Heart right ventricle (tissue), 16 donors: ENCODE data around the gene SLC31A1. TPM values are rescaled to one million over a fixed set of nuclear protein-coding genes. Genes with fewer than 3 reads are reported as not detected.

Experiments
- ATAC-seq, 8 donors: fragments of 200-7000 bp; cut with Tn5 transposase; one replicate each; pipeline ENCODE4 v1.9.1; 2020; ENCODE audit warnings: mild to moderate bottlenecking in 8 of 8, moderate library complexity in 8 of 8, moderate number of reproducible peaks in 1 of 8
- DNase-seq, 2 donors: peaks; one replicate each; pipeline ENCODE4 v3.0.0-alpha.2; 2020
- H3K27ac ChIP-seq, 10 donors: fragments of 200-600 bp; sonication (generic) in 2 of 10; one replicate each; pipeline versions ENCODE4 v1.5.0 to v1.8.0; 2020 to 2022; ENCODE audit warnings: mild to moderate bottlenecking in 3 of 10
- H3K27me3 ChIP-seq, 7 donors: fragments of 200-600 bp; one replicate each; pipeline ENCODE4 v1.8.0; 2021 to 2022; ENCODE audit warnings: mild to moderate bottlenecking in 2 of 7
- H3K36me3 ChIP-seq, 9 donors: fragments of 200-600 bp; sonication (generic) in 1 of 9; one replicate each; pipeline versions ENCODE4 v1.5.0 to v1.8.0; 2020 to 2022; ENCODE audit warnings: mild to moderate bottlenecking in 2 of 9
- H3K4me1 ChIP-seq, 9 donors: fragments of 200-600 bp; sonication (generic) in 1 of 9; one replicate each; pipeline versions ENCODE4 v1.5.0 to v1.8.0; 2020 to 2022; ENCODE audit warnings: mild to moderate bottlenecking in 4 of 9
- H3K4me3 ChIP-seq, 10 donors: fragments of 200-600 bp; sonication (generic) in 2 of 10; one replicate each; pipeline versions ENCODE4 v1.5.0 to v1.8.0; 2020 to 2022; ENCODE audit warnings: mild to moderate bottlenecking in 7 of 10, moderate library complexity in 2 of 10
- H3K9me3 ChIP-seq, 11 donors: fragments of 200-600 bp in 10 of 11; sonication (generic) in 2 of 11; one replicate each; pipeline versions ENCODE4 v1.5.0 to v1.8.0; 2013 to 2022; ENCODE audit warnings: mild to moderate bottlenecking in 2 of 11, control low read depth in 1 of 11, moderate library complexity in 1 of 11
- WGBS, 2 donors: extraction: QIAGEN DNeasy Blood & Tissue Kit; methylation state at CpG; one replicate each; pipeline ENCODE4 v1.1.7; 2013; ENCODE audit warnings: inconsistent platforms in 1 of 2; 5-methylcytosine and 5-hydroxymethylcytosine counted together
- intact Hi-C, 10 donors: fragments of 100-400 bp; cut with DNase I; formaldehyde crosslinking; loops; one replicate each; pipeline versions ENCODE4 v1.11.1 to v1.14.2; 2022
- polyA plus RNA-seq, 2 donors: library from polyadenylated mRNA; stranded (reverse); fragments of 200-250 nt; gene quantifications; one replicate each; pipeline ENCODE4 v1.2.3, GENCODE V29; 2013
- total RNA-seq, 10 donors: library from RNA; stranded (reverse); fragmentation: NEBNext Ultra II Directional in 3 of 10; extraction: Animal tissue kit (Norgen Biotek cat#: 25700) in 3 of 10; gene quantifications; one replicate each; pipeline versions ENCODE4 v1.2.1 to v1.2.4, GENCODE V29; 2021 to 2023
- TF ChIP-seq, protein P1 (sequence below), 9 donors: fragments of 200-600 bp; sonication (generic) in 2 of 9; IDR thresholded peaks; one replicate each; pipeline versions ENCODE4 v1.5.0 to v1.8.0; 2021 to 2022; ENCODE audit warnings: antibody characterized with exemption in 9 of 9, mild to moderate bottlenecking in 5 of 9, moderate library complexity in 1 of 9
- donor health status: Arrhythmogenic right ventricular cardiomyopathy.
- donor health status: ischemic (EF 13 %, LVEDD 7.1; RV severe dilation, severe dysfunction).
- donor health status: healthy with polysubstance abuse.
- donor health status: DM: no; HTN: yes; CAD: no.
- donor health status: DM: no; HTN: no; CAD: no.
- donor health status: ischemic (EF 25% LVEDD 6.9; RV normal size, moderate dysfunction).
- donor health status: ischemic (EF 25% LVEDD 5.7; RV mildly dilated, moderate dysfunction).
- donor health status: healthy.
- donor health status: DM: yes; HTN: yes; CAD: no.
- donor health status: Ischemic cardiomyopathy.
- donor health status: ischemic (EF 35%, LVEDD 5.7; RV mildly dilated, moderate dysfunction).
- donor health status: nonischemic (EF 11% LVEDD 7.7; RV severe dilation, severe dysfunction).
- donor health status: DM: yes; HTN: yes; CAD: no.
- donor health status: PGD.
- donor health status: ischemic (EF 29% LVEDD 5.4; RV normal size, mild dysfunction).
- donor health status: nonischemic (EF 23%, LVEDD 6.1; RV moderate dilation, normal function).

The SLC31A1 gene
- total and polyA plus RNA-seq, 12 donors: 3.6 to 18.4 (median 10.9) TPM

DNA sequence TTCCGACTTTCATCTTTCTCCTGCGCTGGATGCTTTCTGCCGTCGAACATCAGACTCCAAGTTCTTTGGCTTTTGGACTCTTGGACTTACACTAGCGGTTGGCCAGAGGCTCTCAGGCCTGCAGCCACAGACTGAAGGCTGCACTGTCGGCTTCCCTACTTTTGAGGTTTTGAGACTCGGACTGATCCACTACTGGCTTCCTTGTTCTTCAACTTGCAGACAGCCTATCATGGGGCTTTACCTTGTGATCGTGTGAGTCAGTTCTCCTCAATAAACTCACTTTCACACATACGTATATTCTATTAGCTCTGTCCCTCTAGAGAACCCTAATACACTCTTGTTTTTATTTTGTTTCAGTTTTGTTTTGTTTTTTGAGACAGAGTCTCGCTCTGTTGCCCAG lies 10.5 kb upstream of the SLC31A1 start:
- H3K9me3 ChIP-seq: no peaks in the 10 kb centered on the region
- H3K27ac ChIP-seq: peak overlapping the region in 1 of 10 donors; percentile 3
- H3K36me3 ChIP-seq: peaks cover 0 to 66% (median 24%) of the 10 kb centered on the region in 9 donors
- ATAC-seq (no peak), DNase-seq (no peak)
- 95 to 97% methylated on average over 10 of the region's 10 CpGs for WGBS, 2 donors
- H3K27me3 ChIP-seq: no peaks in the 10 kb centered on the region
- intact Hi-C loops: loop anchor here in 1 of 10 donors (10.0 kb wide), 1 partner anchor 56 kb away; the partner anchor contains the start of gene SLC31A2
- TF ChIP-seq, protein P1, sequence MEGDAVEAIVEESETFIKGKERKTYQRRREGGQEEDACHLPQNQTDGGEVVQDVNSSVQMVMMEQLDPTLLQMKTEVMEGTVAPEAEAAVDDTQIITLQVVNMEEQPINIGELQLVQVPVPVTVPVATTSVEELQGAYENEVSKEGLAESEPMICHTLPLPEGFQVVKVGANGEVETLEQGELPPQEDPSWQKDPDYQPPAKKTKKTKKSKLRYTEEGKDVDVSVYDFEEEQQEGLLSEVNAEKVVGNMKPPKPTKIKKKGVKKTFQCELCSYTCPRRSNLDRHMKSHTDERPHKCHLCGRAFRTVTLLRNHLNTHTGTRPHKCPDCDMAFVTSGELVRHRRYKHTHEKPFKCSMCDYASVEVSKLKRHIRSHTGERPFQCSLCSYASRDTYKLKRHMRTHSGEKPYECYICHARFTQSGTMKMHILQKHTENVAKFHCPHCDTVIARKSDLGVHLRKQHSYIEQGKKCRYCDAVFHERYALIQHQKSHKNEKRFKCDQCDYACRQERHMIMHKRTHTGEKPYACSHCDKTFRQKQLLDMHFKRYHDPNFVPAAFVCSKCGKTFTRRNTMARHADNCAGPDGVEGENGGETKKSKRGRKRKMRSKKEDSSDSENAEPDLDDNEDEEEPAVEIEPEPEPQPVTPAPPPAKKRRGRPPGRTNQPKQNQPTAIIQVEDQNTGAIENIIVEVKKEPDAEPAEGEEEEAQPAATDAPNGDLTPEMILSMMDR (IDR thresholded peaks at IDR 0.05): no peak
- peaks cover 0 to 30% (median 6%) of the 10 kb centered on the region in 9 donors for H3K4me1 ChIP-seq
- H3K4me3 ChIP-seq: no peak overlapping the region

DNA sequence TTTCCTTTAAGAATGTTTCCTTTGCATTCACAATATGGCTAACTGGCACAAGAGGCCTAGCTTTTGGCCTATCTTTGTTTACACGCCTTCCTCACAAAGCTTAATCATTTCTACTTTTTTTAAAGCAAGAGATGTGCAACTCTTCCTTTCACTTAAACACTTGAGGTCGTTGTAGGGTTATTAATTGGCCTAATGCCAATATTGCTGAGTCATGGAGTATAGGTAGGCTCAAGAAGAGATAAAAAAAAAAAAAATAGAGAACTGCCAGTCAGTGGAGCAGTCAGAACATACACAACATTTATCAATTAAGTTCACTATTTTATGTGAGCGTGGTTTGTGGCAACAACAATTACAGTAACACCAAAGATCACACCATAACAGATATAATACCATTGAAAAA lies 6.2 kb upstream of the SLC31A1 start:
- 66% methylated on average over 3 of the region's 3 CpGs for WGBS, 2 donors

DNA sequence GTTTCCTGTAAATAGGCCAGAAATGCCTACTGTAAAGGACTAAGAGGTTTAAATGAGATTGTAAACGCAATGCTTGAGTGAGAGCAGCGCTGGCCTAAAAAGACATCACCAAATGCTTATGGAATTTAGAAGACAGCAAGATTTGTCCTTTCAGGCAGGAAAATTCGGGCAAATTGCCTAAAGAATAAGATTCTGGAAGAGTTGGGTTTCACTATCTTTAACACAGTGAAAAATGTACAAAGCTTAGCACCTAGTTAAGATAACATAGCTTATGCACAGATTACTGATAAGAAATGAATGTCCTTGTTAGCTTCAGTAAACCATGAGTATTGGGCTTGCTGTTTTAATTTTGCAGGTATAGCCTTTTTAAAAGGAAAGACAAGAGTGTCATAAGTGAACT lies 4.9 kb upstream of the SLC31A1 start:
- Histone ChIP-seq H3K27ac (no peak overlapping the region), H3K36me3 (peaks cover 0 to 17% (median 0%) of the 10 kb centered on the region in 9 donors), H3K27me3 (no peaks in the 10 kb centered on the region), H3K4me1 (peaks cover 5 to 66% (median 29%) of the 10 kb centered on the region in 9 donors), H3K9me3 (no peaks in the 10 kb centered on the region), H3K4me3 (no peak overlapping the region)
- TF ChIP-seq, protein P1 (IDR thresholded peaks at IDR 0.05): no peak
- WGBS, 2 donors: 84 to 85% methylated on average over 3 of the region's 3 CpGs
- no peak for DNase-seq
- intact Hi-C loops: loop anchor here in 1 of 10 donors (10.0 kb wide), 1 partner anchor 62 kb away; the partner anchor contains the start of gene SLC31A2
- ATAC-seq: no peak

More for the DNA sequence above, 6.2 kb upstream of the SLC31A1 start:
- Histone ChIP-seq H3K27me3 (no peaks in the 10 kb centered on the region), H3K36me3 (peaks cover 0 to 30% (median 0%) of the 10 kb centered on the region in 9 donors), H3K9me3 (no peaks in the 10 kb centered on the region), H3K27ac (peak overlapping the region in 1 of 10 donors; percentile 44), H3K4me1 (peaks cover 2 to 60% (median 24%) of the 10 kb centered on the region in 9 donors), H3K4me3 (no peak overlapping the region)
- ATAC-seq (no peak), DNase-seq (no peak)
- TF ChIP-seq, protein P1 (IDR thresholded peaks at IDR 0.05): no peak
- intact Hi-C loops: loop anchor here in 1 of 10 donors (10.0 kb wide), 1 partner anchor 60 kb away; the partner anchor contains the start of gene SLC31A2

DNA sequence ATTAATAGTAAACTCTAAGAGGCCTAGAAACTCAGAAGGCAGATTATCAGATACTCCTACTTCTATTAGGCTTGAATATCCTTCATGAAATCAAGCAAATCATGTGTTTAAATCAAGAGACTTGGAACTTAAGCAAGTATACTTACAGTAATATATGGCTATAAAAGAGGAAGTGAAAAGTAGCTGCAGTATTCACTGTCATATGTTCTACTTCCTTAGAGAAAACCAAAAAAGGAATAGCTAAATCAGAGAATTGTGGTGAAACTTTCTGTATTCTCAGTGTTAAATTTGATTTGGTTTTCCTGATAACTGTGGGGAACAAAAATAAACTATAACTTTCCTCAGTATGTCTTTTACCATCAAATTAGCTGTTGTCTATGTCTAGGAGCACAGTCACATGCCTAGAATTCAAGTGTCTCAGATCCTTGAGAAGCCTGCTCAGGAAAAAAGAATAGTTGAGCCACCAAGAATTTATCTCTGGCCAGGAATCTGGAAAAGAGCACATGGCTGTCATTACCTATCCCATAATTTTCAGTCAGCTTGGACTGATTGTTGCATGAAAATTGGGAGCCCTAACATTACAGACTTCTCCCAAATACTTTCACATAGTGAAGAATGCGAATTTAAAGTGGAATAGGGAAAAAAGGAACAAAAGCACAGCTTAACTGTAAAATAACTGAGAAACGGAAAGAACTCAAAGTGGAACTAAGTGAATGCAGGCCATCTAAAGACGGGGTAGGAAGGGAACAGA lies 2.0 kb upstream of the SLC31A1 start:
- WGBS, 2 donors: 72 to 84% methylated on average over 3 of the region's 3 CpGs
- ATAC-seq (no peak), DNase-seq (no peak)
- Histone ChIP-seq H3K36me3 (peaks cover 0 to 11% (median 0%) of the 10 kb centered on the region in 9 donors), H3K9me3 (no peaks in the 10 kb centered on the region), H3K4me3 (peak overlapping the region in 7 of 10 donors; percentile 81 to 93 (median 89)), H3K27me3 (no peaks in the 10 kb centered on the region), H3K27ac (peak overlapping the region in 4 of 10 donors; percentile 15 to 96 (median 38)), H3K4me1 (peaks cover 11 to 86% (median 52%) of the 10 kb centered on the region in 9 donors)
- intact Hi-C loops: loop anchor here in 1 of 10 donors (10.0 kb wide), 1 partner anchor 65 kb away; the partner anchor contains the start of gene SLC31A2
- TF ChIP-seq, protein P1 (IDR thresholded peaks at IDR 0.05): no peak
